Heart left ventricle (tissue), 16 donors: ENCODE measurements around the gene PABPN1L. TPM values are rescaled to one million over a fixed set of nuclear protein-coding genes. Genes with fewer than 3 reads are reported as not detected.

ENCODE experiments used
- ATAC-seq, 4 donors: fragments of 200-7000 bp; cut with Tn5 transposase; one replicate each; pipeline ENCODE4 v1.9.1; 2020 to 2022; ENCODE audit warnings: moderate library complexity in 4 of 4, mild to moderate bottlenecking in 3 of 4, moderate number of reproducible peaks in 1 of 4
- DNase-seq, 5 donors: peaks; one replicate each; pipeline ENCODE4 v3.0.0-alpha.2; 2020
- H3K27ac ChIP-seq, 12 donors: fragments of 200-600 bp; sonication (generic) in 4 of 12; one replicate each; pipeline versions ENCODE4 v1.5.0 to v1.8.0; 2016 to 2022; ENCODE audit warnings: mild to moderate bottlenecking in 2 of 12
- H3K27me3 ChIP-seq, 9 donors: fragments of 200-600 bp; sonication (generic) in 2 of 9; one replicate each; pipeline versions ENCODE4 v1.5.1 to v1.8.0; 2016 to 2022; ENCODE audit warnings: mild to moderate bottlenecking in 3 of 9
- H3K36me3 ChIP-seq, 9 donors: fragments of 200-600 bp; sonication (generic) in 2 of 9; one replicate each; pipeline versions ENCODE4 v1.5.0 to v1.8.0; 2018 to 2022; ENCODE audit warnings: mild to moderate bottlenecking in 2 of 9
- H3K4me1 ChIP-seq, 12 donors: fragments of 200-600 bp; sonication (generic) in 4 of 12; one replicate each; pipeline versions ENCODE4 v1.5.0 to v1.8.0; 2016 to 2022; ENCODE audit warnings: mild to moderate bottlenecking in 3 of 12
- H3K4me3 ChIP-seq, 12 donors: fragments of 200-600 bp; sonication (generic) in 4 of 12; one replicate each; pipeline versions ENCODE4 v1.5.0 to v1.8.0; 2017 to 2022; ENCODE audit warnings: mild to moderate bottlenecking in 9 of 12, moderate library complexity in 4 of 12
- H3K9me3 ChIP-seq, 12 donors: fragments of 200-600 bp; sonication (generic) in 4 of 12; one replicate each; pipeline versions ENCODE4 v1.5.0 to v1.8.0; 2016 to 2022; ENCODE audit warnings: mild to moderate bottlenecking in 1 of 12
- CTCF ChIP-seq, 12 donors: fragments of 200-600 bp; sonication (generic) in 4 of 12; IDR thresholded peaks; one replicate each; pipeline versions ENCODE4 v1.5.0 to v1.8.0; 2018 to 2022; ENCODE audit warnings: antibody characterized with exemption in 12 of 12, mild to moderate bottlenecking in 5 of 12
- POLR2A ChIP-seq, 2 donors: fragments of 450-650 bp; IDR thresholded peaks; one replicate each; pipeline ENCODE4 v1.6.1; 2017; ENCODE audit warnings: antibody characterized with exemption in 2 of 2, mild to moderate bottlenecking in 2 of 2, moderate library complexity in 2 of 2
- WGBS, 4 donors: extraction: QIAGEN DNeasy Blood & Tissue Kit in 2 of 4; methylation state at CpG; one replicate each; pipeline versions ENCODE4 v1.1.5 to v1.1.7; 2013 to 2018; 5-methylcytosine and 5-hydroxymethylcytosine counted together
- intact Hi-C, 10 donors: fragments of 100-400 bp; cut with DNase I; formaldehyde crosslinking; loops; one replicate each; pipeline versions ENCODE4 v1.11.1 to v1.14.2; 2022
- polyA plus RNA-seq, 2 donors: library from polyadenylated mRNA; stranded (reverse); fragments of 200-250 nt; gene quantifications; one replicate each; pipeline ENCODE4 v1.2.3, GENCODE V29; 2013
- total RNA-seq, 9 donors: library from RNA; depleted of rRNA in 2 of 9; stranded (reverse); fragments of >200 nt in 2 of 9; fragmentation: NEBNext Ultra II Directional in 3 of 9; extraction: Animal tissue kit (Norgen Biotek cat#: 25700) in 3 of 9; gene quantifications; one replicate each; pipeline versions ENCODE4 v1.1.0 to v1.2.4, GENCODE V29; 2016 to 2023
- donor health status: ischemic (EF 13 %, LVEDD 7.1; RV severe dilation, severe dysfunction).
- donor health status: healthy with polysubstance abuse.
- donor health status: DM: no; HTN: yes; CAD: no.
- donor health status: DM: no; HTN: no; CAD: no.
- donor health status: ischemic (EF 25% LVEDD 6.9; RV normal size, moderate dysfunction).
- donor health status: ischemic (EF 25% LVEDD 5.7; RV mildly dilated, moderate dysfunction).
- donor health status: healthy.
- donor health status: DM: yes; HTN: yes; CAD: no.
- donor health status: ischemic (EF 35%, LVEDD 5.7; RV mildly dilated, moderate dysfunction).
- donor health status: nonischemic (EF 11% LVEDD 7.7; RV severe dilation, severe dysfunction).
- donor health status: DM: yes; HTN: yes; CAD: no.
- donor health status: PGD.
- donor health status: ischemic (EF 29% LVEDD 5.4; RV normal size, mild dysfunction).
- donor health status: nonischemic (EF 23%, LVEDD 6.1; RV moderate dilation, normal function).

Gene PABPN1L
- total and polyA plus RNA-seq, 11 donors: not detected

GRCh38 chr16:88822281-88823040, 44.0 kb downstream of the PABPN1L start:
- peaks cover 0 to 48% (median 13%) of the 10 kb centered on the region in 9 donors for H3K36me3 ChIP-seq
- 94 to 98% (median 96%) methylated on average over 24 of the region's 24 CpGs for WGBS, 4 donors
- intact Hi-C loops: no loop called here

GRCh38 chr16:88821168-88821850, 45.2 kb downstream of the PABPN1L start:
- Histone ChIP-seq H3K27ac (no peak overlapping the region), H3K4me1 (no peaks in the 10 kb centered on the region), H3K27me3 (no peaks in the 10 kb centered on the region), H3K9me3 (no peaks in the 10 kb centered on the region), H3K36me3 (peaks cover 0 to 41% (median 13%) of the 10 kb centered on the region in 9 donors), H3K4me3 (no peak overlapping the region)
- ATAC-seq (no peak), DNase-seq (no peak)
- intact Hi-C loops: no loop called here
- 85 to 98% (median 90%) methylated on average over 6 to 22 of the region's 22 CpGs for WGBS, 4 donors
- no peak for TF ChIP-seq CTCF (IDR thresholded peaks at IDR 0.05)
- no peak for TF ChIP-seq POLR2A (IDR thresholded peaks at IDR 0.05)

More at GRCh38 chr16:88822281-88823040, 44.0 kb downstream of the PABPN1L start:
- TF ChIP-seq CTCF (IDR thresholded peaks at IDR 0.05): no peak
- TF ChIP-seq POLR2A (IDR thresholded peaks at IDR 0.05): no peak
- no peaks in the 10 kb centered on the region for H3K27me3 ChIP-seq
- DNase-seq (no peak), ATAC-seq (no peak)
- H3K4me1 ChIP-seq: no peaks in the 10 kb centered on the region
- H3K27ac ChIP-seq: no peak overlapping the region
- no peaks in the 10 kb centered on the region for H3K9me3 ChIP-seq
- no peak overlapping the region for H3K4me3 ChIP-seq

- no peak for DNase-seq
- Histone ChIP-seq H3K27ac (no peak overlapping the region), H3K4me1 (no peaks in the 10 kb centered on the region), H3K27me3 (no peaks in the 10 kb centered on the region), H3K36me3 (peaks cover 0 to 37% (median 13%) of the 10 kb centered on the region in 9 donors), H3K9me3 (no peaks in the 10 kb centered on the region), H3K4me3 (no peak overlapping the region)
- 79 to 92% (median 89%) methylated on average over 13 to 20 of the region's 20 CpGs for WGBS, 4 donors
- TF ChIP-seq CTCF (IDR thresholded peaks at IDR 0.05) (no peak), POLR2A (IDR thresholded peaks at IDR 0.05) (no peak)
- intact Hi-C loops: no loop called here
- ATAC-seq: no peak
Measured at GRCh38 chr16:88820385-88821025, 46.0 kb downstream of the PABPN1L start.

- no peak for ATAC-seq
- Histone ChIP-seq H3K4me3 (no peak overlapping the region), H3K27ac (no peak overlapping the region), H3K4me1 (no peaks in the 10 kb centered on the region), H3K36me3 (peaks cover 0 to 32% (median 6%) of the 10 kb centered on the region in 9 donors), H3K27me3 (no peaks in the 10 kb centered on the region), H3K9me3 (no peaks in the 10 kb centered on the region)
- WGBS, 4 donors: 85 to 90% (median 87%) methylated on average over 14 to 16 of the region's 16 CpGs
- intact Hi-C loops: loop anchor here in 8 of 10 donors (5.0 to 10.0 kb wide), 8 partner anchors 46 to 396 kb away; partner anchors contain the start of genes ACSF3 (in 3 of the 8), PABPN1L (in 1 of the 8) and ZNF778 (in 1 of the 8)
- no peak for TF ChIP-seq CTCF (IDR thresholded peaks at IDR 0.05)
- TF ChIP-seq POLR2A (IDR thresholded peaks at IDR 0.05): no peak
- no peak for DNase-seq
Measured at GRCh38 chr16:88819126-88819525, 47.3 kb downstream of the PABPN1L start.
